Mucosa of descending colon (tissue), 3 donors: ENCODE data around the gene ACSL1. TPM values are rescaled to one million over a fixed set of nuclear protein-coding genes. Genes with fewer than 3 reads are reported as not detected.

Source experiments
- ATAC-seq: fragments of 200-7000 bp; cut with Tn5 transposase; one replicate; pipeline ENCODE4 v1.9.1; 2020; ENCODE audit warnings: mild to moderate bottlenecking, moderate library complexity
- DNase-seq, 3 donors: peaks; one replicate each; pipeline ENCODE4 v3.0.0-alpha.2; 2020
- H3K36me3 ChIP-seq: fragments of 200-600 bp; one replicate; pipeline ENCODE4 v1.8.0; 2021; ENCODE audit warnings: low read depth, mild to moderate bottlenecking
- H3K4me1 ChIP-seq: fragments of 200-600 bp; one replicate; pipeline ENCODE4 v1.8.0; 2021; ENCODE audit warnings: low read depth, mild to moderate bottlenecking
- H3K4me3 ChIP-seq: fragments of 200-600 bp; one replicate; pipeline ENCODE4 v1.8.0; 2021; ENCODE audit warnings: mild to moderate bottlenecking
- H3K9me3 ChIP-seq: fragments of 200-600 bp; one replicate; pipeline ENCODE4 v1.8.0; 2021; ENCODE audit warnings: mild to moderate bottlenecking
- CTCF ChIP-seq: fragments of 200-600 bp; IDR thresholded peaks from one replicate; pipeline ENCODE4 v1.8.0; 2022; ENCODE audit warnings: antibody characterized with exemption, mild to moderate bottlenecking
- intact Hi-C, 2 donors: fragments of 100-400 bp; cut with DNase I in 1 of 2; cut with micrococcal nuclease in 1 of 2; formaldehyde crosslinking; loops; one replicate each; pipeline versions ENCODE4 v1.11.0 to v1.11.1; 2022; cut with DNase I, micrococcal nuclease
- total RNA-seq, 3 donors: library from RNA; stranded (reverse); fragmentation: NEBNext Ultra II Directional in 2 of 3; extraction: Animal tissue kit (Norgen Biotek cat#: 25700) in 2 of 3; gene quantifications; one replicate each; pipeline versions ENCODE4 v1.2.1 to v1.2.4, GENCODE V29; 2021 to 2023
- donor health status: DM: no; HTN: no; CAD: no; lungs with moderate emphysema.
- donor health status: DM: no; HTN: no; CAD: no.
- donor health status: DM: no; HTN: yes; CAD: no.

Gene ACSL1
- total RNA-seq, 3 donors from 2014 or later: 37.4 to 51.4 (median 39.0) TPM

- ATAC-seq: no peak
- TF ChIP-seq CTCF: no peak
- intact Hi-C loops: no loop called here
- H3K9me3 ChIP-seq: no peaks in the 10 kb centered on the region
- peaks cover 26% of the 10 kb centered on the region for H3K4me1 ChIP-seq
- no peak for DNase-seq
- no peaks in the 10 kb centered on the region for H3K36me3 ChIP-seq
- H3K4me3 ChIP-seq: no peak overlapping the region
Observed at GRCh38 chr4:184810720-184811119, 15.0 kb downstream of the ACSL1 start.

GRCh38 chr4:184808713-184809050 is 17.1 kb downstream of the ACSL1 start:
- no peak for DNase-seq
- intact Hi-C loops: no loop called here
- Histone ChIP-seq H3K36me3 (no peaks in the 10 kb centered on the region), H3K4me1 (peaks cover 16% of the 10 kb centered on the region), H3K9me3 (no peaks in the 10 kb centered on the region), H3K4me3 (no peak overlapping the region)
- no peak for ATAC-seq
- no peak for TF ChIP-seq CTCF

GRCh38 chr4:184807797-184808712 is 17.7 kb downstream of the ACSL1 start:
- intact Hi-C loops: no loop called here
- DNase-seq (no peak), ATAC-seq (no peak)
- H3K9me3 ChIP-seq: no peaks in the 10 kb centered on the region
- H3K4me1 ChIP-seq: peaks cover 14% of the 10 kb centered on the region
- TF ChIP-seq CTCF: no peak
- H3K36me3 ChIP-seq: no peaks in the 10 kb centered on the region
- no peak overlapping the region for H3K4me3 ChIP-seq

- H3K9me3 ChIP-seq: no peaks in the 10 kb centered on the region
- no peak for TF ChIP-seq CTCF
- no peak for DNase-seq
- intact Hi-C loops: no loop called here
- peaks cover 14% of the 10 kb centered on the region for H3K4me1 ChIP-seq
- no peaks in the 10 kb centered on the region for H3K36me3 ChIP-seq
- no peak overlapping the region for H3K4me3 ChIP-seq
- no peak for ATAC-seq
Observed at GRCh38 chr4:184807256-184807655, 18.5 kb downstream of the ACSL1 start.

GRCh38 chr4:184806711-184807110 is 19.1 kb downstream of the ACSL1 start:
- DNase-seq (no peak), ATAC-seq (no peak)
- H3K4me3 ChIP-seq: no peak overlapping the region
- H3K4me1 ChIP-seq: peaks cover 14% of the 10 kb centered on the region
- no peaks in the 10 kb centered on the region for H3K36me3 ChIP-seq
- H3K9me3 ChIP-seq: no peaks in the 10 kb centered on the region
- intact Hi-C loops: no loop called here
- TF ChIP-seq CTCF: no peak

GRCh38 chr4:184806229-184806550 is 19.6 kb downstream of the ACSL1 start:
- DNase-seq: no peak
- ATAC-seq: no peak
- TF ChIP-seq CTCF: no peak
- H3K4me1 ChIP-seq: peaks cover 14% of the 10 kb centered on the region
- no peaks in the 10 kb centered on the region for H3K9me3 ChIP-seq
- intact Hi-C loops: no loop called here
- no peak overlapping the region for H3K4me3 ChIP-seq
- H3K36me3 ChIP-seq: no peaks in the 10 kb centered on the region
